Heart left ventricle (tissue), 16 donors: ENCODE data around the gene NTF3. TPM values are rescaled to one million over a fixed set of nuclear protein-coding genes. Genes with fewer than 3 reads are reported as not detected.

Source experiments
- ATAC-seq, 4 donors: fragments of 200-7000 bp; cut with Tn5 transposase; one replicate each; pipeline ENCODE4 v1.9.1; 2020 to 2022; ENCODE audit warnings: moderate library complexity in 4 of 4, mild to moderate bottlenecking in 3 of 4, moderate number of reproducible peaks in 1 of 4
- DNase-seq, 5 donors: peaks; one replicate each; pipeline ENCODE4 v3.0.0-alpha.2; 2020
- H3K27ac ChIP-seq, 12 donors: fragments of 200-600 bp; sonication (generic) in 4 of 12; one replicate each; pipeline versions ENCODE4 v1.5.0 to v1.8.0; 2016 to 2022; ENCODE audit warnings: mild to moderate bottlenecking in 2 of 12
- H3K27me3 ChIP-seq, 9 donors: fragments of 200-600 bp; sonication (generic) in 2 of 9; one replicate each; pipeline versions ENCODE4 v1.5.1 to v1.8.0; 2016 to 2022; ENCODE audit warnings: mild to moderate bottlenecking in 3 of 9
- H3K36me3 ChIP-seq, 9 donors: fragments of 200-600 bp; sonication (generic) in 2 of 9; one replicate each; pipeline versions ENCODE4 v1.5.0 to v1.8.0; 2018 to 2022; ENCODE audit warnings: mild to moderate bottlenecking in 2 of 9
- H3K4me1 ChIP-seq, 12 donors: fragments of 200-600 bp; sonication (generic) in 4 of 12; one replicate each; pipeline versions ENCODE4 v1.5.0 to v1.8.0; 2016 to 2022; ENCODE audit warnings: mild to moderate bottlenecking in 3 of 12
- H3K4me3 ChIP-seq, 12 donors: fragments of 200-600 bp; sonication (generic) in 4 of 12; one replicate each; pipeline versions ENCODE4 v1.5.0 to v1.8.0; 2017 to 2022; ENCODE audit warnings: mild to moderate bottlenecking in 9 of 12, moderate library complexity in 4 of 12
- H3K9me3 ChIP-seq, 12 donors: fragments of 200-600 bp; sonication (generic) in 4 of 12; one replicate each; pipeline versions ENCODE4 v1.5.0 to v1.8.0; 2016 to 2022; ENCODE audit warnings: mild to moderate bottlenecking in 1 of 12
- POLR2A ChIP-seq, 2 donors: fragments of 450-650 bp; IDR thresholded peaks; one replicate each; pipeline ENCODE4 v1.6.1; 2017; ENCODE audit warnings: antibody characterized with exemption in 2 of 2, mild to moderate bottlenecking in 2 of 2, moderate library complexity in 2 of 2
- WGBS, 4 donors: extraction: QIAGEN DNeasy Blood & Tissue Kit in 2 of 4; methylation state at CpG; one replicate each; pipeline versions ENCODE4 v1.1.5 to v1.1.7; 2013 to 2018; 5-methylcytosine and 5-hydroxymethylcytosine counted together
- intact Hi-C, 10 donors: fragments of 100-400 bp; cut with DNase I; formaldehyde crosslinking; loops; one replicate each; pipeline versions ENCODE4 v1.11.1 to v1.14.2; 2022
- long read RNA-seq, 3 donors: library from polyadenylated mRNA; unstranded; transcript quantifications; one replicate each; pipeline ENCODE4 v2.0.0, GENCODE V29; 2020 to 2021
- polyA plus RNA-seq, 2 donors: library from polyadenylated mRNA; stranded (reverse); fragments of 200-250 nt; gene quantifications; one replicate each; pipeline ENCODE4 v1.2.3, GENCODE V29; 2013
- total RNA-seq, 9 donors: library from RNA; depleted of rRNA in 2 of 9; stranded (reverse); fragments of >200 nt in 2 of 9; fragmentation: NEBNext Ultra II Directional in 3 of 9; extraction: Animal tissue kit (Norgen Biotek cat#: 25700) in 3 of 9; gene quantifications; one replicate each; pipeline versions ENCODE4 v1.1.0 to v1.2.4, GENCODE V29; 2016 to 2023
- TF ChIP-seq, protein P1 (sequence below), 12 donors: fragments of 200-600 bp; sonication (generic) in 4 of 12; IDR thresholded peaks; one replicate each; pipeline versions ENCODE4 v1.5.0 to v1.8.0; 2018 to 2022; ENCODE audit warnings: antibody characterized with exemption in 12 of 12, mild to moderate bottlenecking in 5 of 12
- donor health status: ischemic (EF 13 %, LVEDD 7.1; RV severe dilation, severe dysfunction).
- donor health status: healthy with polysubstance abuse.
- donor health status: DM: no; HTN: yes; CAD: no.
- donor health status: DM: no; HTN: no; CAD: no.
- donor health status: ischemic (EF 25% LVEDD 6.9; RV normal size, moderate dysfunction).
- donor health status: ischemic (EF 25% LVEDD 5.7; RV mildly dilated, moderate dysfunction).
- donor health status: healthy.
- donor health status: DM: yes; HTN: yes; CAD: no.
- donor health status: ischemic (EF 35%, LVEDD 5.7; RV mildly dilated, moderate dysfunction).
- donor health status: nonischemic (EF 11% LVEDD 7.7; RV severe dilation, severe dysfunction).
- donor health status: DM: yes; HTN: yes; CAD: no.
- donor health status: PGD.
- donor health status: ischemic (EF 29% LVEDD 5.4; RV normal size, mild dysfunction).
- donor health status: nonischemic (EF 23%, LVEDD 6.1; RV moderate dilation, normal function).

Gene NTF3
- total RNA-seq: 1 to 10 TPM in 2 of 9 donors, under 1 TPM in 7; 0.26 to 1.7 (median 0.63) TPM
- polyA plus RNA-seq: 1 to 10 TPM in 1 of 2 donors, under 1 TPM in 1; 0.35 to 1.1 TPM
- long read RNA-seq, donor 1, partial matches to known transcripts: 0 of 2 reads
- long read RNA-seq, donor 1, other reads (novel, unspliced or antisense): 1 of 2 reads
- long read RNA-seq, donor 2, partial matches to known transcripts: 0 of 3 reads
- long read RNA-seq, donor 2, other reads (novel, unspliced or antisense): 0 of 3 reads
- long read RNA-seq, donor 3: 0 reads

DNA sequence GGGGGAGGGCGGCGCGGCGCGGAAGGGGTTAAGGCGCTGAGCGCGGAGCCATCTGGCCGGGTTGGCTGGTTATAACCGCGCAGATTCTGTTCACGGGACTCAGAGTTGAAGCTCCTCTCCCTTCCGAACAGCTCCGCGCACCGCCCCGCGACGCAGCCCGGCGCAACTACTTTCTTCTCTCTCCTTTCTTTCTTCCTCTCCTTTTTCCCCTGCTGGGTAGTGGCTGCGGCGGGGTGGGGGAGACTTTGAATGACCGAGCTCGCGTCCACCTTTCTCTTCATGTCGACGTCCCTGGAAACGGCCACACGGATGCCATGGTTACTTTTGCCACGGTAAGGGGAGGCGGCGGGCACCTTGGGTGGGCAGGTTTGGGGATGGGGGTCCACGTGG, at the start of gene NTF3:
TSS of gene NTF3 (plus strand) at position 98 of the 390 bp plus-strand sequence. CDS start at position 315, 217 bp downstream.
- Histone ChIP-seq H3K27ac (peak within 1 kb of the TSS in 6 of 12 donors; percentile 18 to 76 (median 46)), H3K4me3 (peak within 1 kb of the TSS; percentile 45 to 72 (median 58)), H3K9me3 (no peaks in the 10 kb centered on the region), H3K4me1 (peaks cover 0 to 57% (median 19%) of the 10 kb centered on the region in 12 donors), H3K27me3 (peaks cover 9 to 71% (median 39%) of the 10 kb centered on the region in 9 donors), H3K36me3 (no peaks in the 10 kb centered on the region)
- intact Hi-C loops: loop anchor here in 6 of 10 donors (5.0 to 10.0 kb wide), 7 partner anchors 75 to 613 kb away; no protein-coding TSS in a partner anchor
- ATAC-seq: peak; percentile 54 to 68 (median 66)
- TF ChIP-seq, protein P1, sequence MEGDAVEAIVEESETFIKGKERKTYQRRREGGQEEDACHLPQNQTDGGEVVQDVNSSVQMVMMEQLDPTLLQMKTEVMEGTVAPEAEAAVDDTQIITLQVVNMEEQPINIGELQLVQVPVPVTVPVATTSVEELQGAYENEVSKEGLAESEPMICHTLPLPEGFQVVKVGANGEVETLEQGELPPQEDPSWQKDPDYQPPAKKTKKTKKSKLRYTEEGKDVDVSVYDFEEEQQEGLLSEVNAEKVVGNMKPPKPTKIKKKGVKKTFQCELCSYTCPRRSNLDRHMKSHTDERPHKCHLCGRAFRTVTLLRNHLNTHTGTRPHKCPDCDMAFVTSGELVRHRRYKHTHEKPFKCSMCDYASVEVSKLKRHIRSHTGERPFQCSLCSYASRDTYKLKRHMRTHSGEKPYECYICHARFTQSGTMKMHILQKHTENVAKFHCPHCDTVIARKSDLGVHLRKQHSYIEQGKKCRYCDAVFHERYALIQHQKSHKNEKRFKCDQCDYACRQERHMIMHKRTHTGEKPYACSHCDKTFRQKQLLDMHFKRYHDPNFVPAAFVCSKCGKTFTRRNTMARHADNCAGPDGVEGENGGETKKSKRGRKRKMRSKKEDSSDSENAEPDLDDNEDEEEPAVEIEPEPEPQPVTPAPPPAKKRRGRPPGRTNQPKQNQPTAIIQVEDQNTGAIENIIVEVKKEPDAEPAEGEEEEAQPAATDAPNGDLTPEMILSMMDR (IDR thresholded peaks at IDR 0.05): no peak
- TF ChIP-seq POLR2A (IDR thresholded peaks at IDR 0.05): no peak
- WGBS, 4 donors: 0 to 1% (median 1%) methylated on average over 25 to 34 of the region's 34 CpGs
- peak in 1 of 5 donors; percentile 39 for DNase-seq

GRCh38 chr12:5384015-5384414, 47.9 kb upstream of the NTF3 start:
- no peak for TF ChIP-seq POLR2A (IDR thresholded peaks at IDR 0.05)
- peaks cover 0 to 9% (median 0%) of the 10 kb centered on the region in 9 donors for H3K27me3 ChIP-seq
- H3K36me3 ChIP-seq: no peaks in the 10 kb centered on the region
- no peak for DNase-seq
- no peaks in the 10 kb centered on the region for H3K4me1 ChIP-seq
- H3K4me3 ChIP-seq: no peak overlapping the region
- H3K9me3 ChIP-seq: no peaks in the 10 kb centered on the region
- no peak overlapping the region for H3K27ac ChIP-seq
- no peak for ATAC-seq
- intact Hi-C loops: no loop called here
- WGBS, 4 donors: 76 to 92% (median 90%) methylated on average over 4 of the region's 4 CpGs

- Histone ChIP-seq H3K36me3 (no peaks in the 10 kb centered on the region), H3K27me3 (peaks cover 0 to 24% (median 0%) of the 10 kb centered on the region in 9 donors), H3K4me1 (no peaks in the 10 kb centered on the region), H3K27ac (no peak overlapping the region), H3K9me3 (no peaks in the 10 kb centered on the region), H3K4me3 (no peak overlapping the region)
- ATAC-seq: no peak
- no peak for DNase-seq
- TF ChIP-seq POLR2A (IDR thresholded peaks at IDR 0.05): no peak
- TF ChIP-seq, protein P1 (IDR thresholded peaks at IDR 0.05): no peak
- WGBS, 4 donors: 81 to 84% (median 82%) methylated on average over 5 of the region's 5 CpGs
- intact Hi-C loops: no loop called here
Measured at GRCh38 chr12:5388581-5389535, 43.0 kb upstream of the NTF3 start.

- H3K4me3 ChIP-seq: no peak overlapping the region
- DNase-seq: no peak
- no peaks in the 10 kb centered on the region for H3K4me1 ChIP-seq
- H3K9me3 ChIP-seq: no peaks in the 10 kb centered on the region
- H3K36me3 ChIP-seq: no peaks in the 10 kb centered on the region
- intact Hi-C loops: no loop called here
- H3K27ac ChIP-seq: no peak overlapping the region
- 71 to 77% (median 73%) methylated on average over 6 of the region's 6 CpGs for WGBS, 4 donors
- peaks cover 0 to 29% (median 0%) of the 10 kb centered on the region in 9 donors for H3K27me3 ChIP-seq
- no peak for TF ChIP-seq POLR2A (IDR thresholded peaks at IDR 0.05)
- TF ChIP-seq, protein P1 (IDR thresholded peaks at IDR 0.05): no peak
- no peak for ATAC-seq
Measured at GRCh38 chr12:5390174-5390799, 41.6 kb upstream of the NTF3 start.
